NCI-H82 treated with DMSO at 0.1 percent for 48 hours (cell line): ENCODE results near the gene OR6S1.
"Not testable (repeated sequence)": the region's sequence is repeated elsewhere in the genome, so short reads cannot be mapped to it uniquely, and the experiment has no call there.

Experiments used
- DNase-seq: peaks from one replicate; lab custom pipeline; 2025; ENCODE audit not compliant: unreplicated experiment; lab: John Stamatoyannopoulos, UW

OR6S1 gene

DNA sequence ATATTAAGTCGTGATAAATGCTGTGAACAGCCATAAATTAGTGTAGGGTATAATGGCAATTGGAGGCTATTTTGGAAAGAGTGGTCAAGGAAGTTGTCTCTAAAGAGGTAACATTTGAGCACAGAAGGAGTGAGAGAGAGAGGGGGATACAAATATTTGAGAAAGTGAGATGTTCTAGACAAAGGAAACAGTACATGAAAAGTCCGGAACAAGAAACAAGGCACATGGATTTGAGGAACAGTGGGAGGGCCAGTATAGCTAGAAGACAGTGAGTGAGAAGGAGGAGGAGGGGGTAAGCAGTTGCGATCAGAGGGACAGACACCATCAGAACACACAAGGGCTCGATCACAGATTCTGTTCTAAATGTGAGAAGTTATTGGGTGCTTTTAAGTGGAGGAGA lies 30.2 kb downstream of the OR6S1 start:
- DNase-seq, result no peak

DNA sequence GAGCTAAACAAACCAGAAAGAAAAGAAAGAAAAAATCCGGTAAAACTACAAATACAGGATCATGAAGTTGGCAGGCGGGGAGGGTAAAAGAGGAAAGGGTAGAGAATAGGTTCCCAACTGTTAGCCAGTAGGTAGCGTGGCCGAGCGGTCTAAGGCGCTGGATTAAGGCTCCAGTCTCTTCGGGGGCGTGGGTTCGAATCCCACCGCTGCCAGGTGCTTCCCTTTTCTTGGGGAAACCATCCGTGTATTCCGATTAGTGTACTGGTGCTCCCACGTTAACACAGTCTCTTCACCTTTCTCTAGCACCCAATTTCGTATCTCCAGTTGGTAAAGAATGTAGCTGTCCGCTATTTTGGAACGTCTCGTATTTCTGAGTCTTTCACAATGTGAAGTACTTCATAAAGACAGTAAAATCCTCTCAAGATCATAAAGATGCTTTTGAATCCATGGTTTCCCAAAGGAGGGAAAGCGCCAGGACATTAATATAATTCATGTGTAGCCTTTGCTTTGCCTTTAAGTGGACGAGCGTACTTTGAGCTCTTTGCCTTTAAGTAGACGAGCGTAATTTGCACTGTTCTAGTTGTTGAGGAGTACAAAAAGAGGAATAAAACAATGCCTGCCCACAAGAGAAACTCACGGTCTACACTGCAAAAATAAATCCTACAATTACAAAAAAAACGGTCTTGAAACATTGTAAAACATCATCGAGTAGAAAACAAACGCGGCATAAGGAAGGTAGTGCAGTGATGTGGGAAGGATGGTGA lies 31.3 kb downstream of the OR6S1 start:
- peak; percentile 67 for DNase-seq

- DNase-seq, result peak; percentile 71
Observed at GRCh38 chr14:20609215-20610001, 32.1 kb downstream of the OR6S1 start.

DNA sequence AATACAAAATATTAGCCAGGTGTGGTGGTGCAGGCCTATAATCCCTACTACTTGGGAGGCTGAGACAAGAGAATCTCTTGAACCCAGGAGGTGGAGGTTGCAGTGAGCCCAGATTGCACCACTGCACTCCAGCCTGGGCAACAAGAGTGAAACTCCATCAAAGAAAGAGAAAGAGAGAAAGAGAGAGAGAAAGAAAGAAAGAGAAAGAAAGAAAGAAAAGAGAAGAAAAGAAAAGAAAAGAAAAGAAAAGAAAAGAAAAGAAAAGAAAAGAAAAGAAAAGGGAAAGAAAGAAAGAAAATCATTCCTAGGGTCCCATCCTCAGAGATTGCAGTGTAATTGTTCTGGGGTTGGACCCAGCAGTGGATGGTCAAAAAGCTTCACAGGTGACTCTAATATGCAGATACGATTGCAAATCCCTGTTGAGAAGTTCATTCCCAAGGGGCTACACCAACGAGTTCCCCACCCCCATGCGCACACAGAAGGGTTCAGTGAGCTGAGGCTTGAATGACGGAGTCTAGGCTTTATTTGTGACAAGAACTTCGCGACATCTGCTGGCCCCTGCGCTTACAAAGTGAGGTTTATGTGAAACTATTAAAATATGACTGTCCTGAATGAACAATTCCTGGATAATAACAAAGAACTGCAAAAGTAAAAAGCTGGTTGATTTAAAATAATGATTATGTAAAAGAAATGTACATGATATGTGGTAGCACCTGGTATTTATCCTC lies 32.9 kb downstream of the OR6S1 start:
- DNase-seq, result no peak

- no peak for DNase-seq
Observed at GRCh38 chr14:20607617-20608016, 33.9 kb downstream of the OR6S1 start.

- DNase-seq, result no peak
Observed at GRCh38 chr14:20606902-20607242, 34.6 kb downstream of the OR6S1 start.

- DNase-seq, result no peak
Observed at GRCh38 chr14:20606190-20606901, 35.1 kb downstream of the OR6S1 start.

- DNase-seq, result no peak
Observed at GRCh38 chr14:20603813-20604690, 37.4 kb downstream of the OR6S1 start.

GRCh38 chr14:20602583-20602982 lies 38.9 kb downstream of the OR6S1 start:
- no peak for DNase-seq

- no peak for DNase-seq
Observed at GRCh38 chr14:20601522-20601921, 40.0 kb downstream of the OR6S1 start.

GRCh38 chr14:20597108-20597507 lies 44.4 kb downstream of the OR6S1 start:
- DNase-seq, result no peak

DNA sequence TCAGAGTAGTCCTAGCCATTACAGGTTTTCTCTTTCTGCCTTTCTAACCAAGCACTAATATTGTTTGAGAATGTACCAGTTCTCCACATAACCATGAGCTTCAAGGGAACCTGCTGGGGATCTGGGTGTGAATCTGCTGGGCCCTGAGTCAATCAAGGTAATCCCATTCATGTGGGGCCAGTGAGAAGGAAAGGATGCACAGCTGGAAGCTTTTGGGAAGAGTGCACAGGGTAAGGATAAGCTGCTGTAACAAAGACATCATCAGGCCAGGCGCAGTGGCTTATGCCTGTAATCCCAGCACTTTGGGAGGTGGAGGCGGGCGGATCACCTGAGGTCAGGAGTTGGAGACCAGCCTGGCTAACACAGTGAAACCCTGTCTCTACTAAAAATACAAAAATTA lies 45.8 kb downstream of the OR6S1 start:
- DNase-seq, result not testable (repeated sequence)

DNA sequence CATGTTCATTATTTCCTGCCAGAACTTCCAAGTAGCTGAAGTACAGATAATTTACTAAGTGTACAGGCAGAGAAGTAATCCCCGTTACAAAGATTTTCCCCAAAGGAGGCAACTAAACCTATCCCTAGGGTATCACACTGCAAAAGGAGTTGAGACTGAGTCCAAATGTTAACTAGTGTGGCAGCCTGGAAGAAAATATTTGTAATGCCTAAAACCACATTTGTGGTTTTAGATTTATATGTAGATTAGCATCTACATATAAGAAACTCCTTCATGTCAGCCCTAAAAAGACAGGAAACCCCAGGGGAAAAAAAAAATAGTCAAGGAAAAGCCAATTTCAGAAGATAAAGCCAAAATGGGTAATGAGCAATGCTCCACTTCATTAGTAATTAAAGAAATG lies 48.9 kb downstream of the OR6S1 start:
- no peak for DNase-seq

- no peak for DNase-seq
Observed at GRCh38 chr14:20591235-20591634, 50.3 kb downstream of the OR6S1 start, which contains the start of gene RNASE12. TSS of gene RNASE12 (minus strand) at chr14:20591376. CDS start at chr14:20590723, 653 bp downstream.
